HUES64 (cell line): ENCODE measurements around the gene ZNF438.
"Not testable (repeated sequence)": the region's sequence is repeated elsewhere in the genome, so short reads cannot be mapped to it uniquely, and the experiment has no call there.

Experiments
- H3K27ac ChIP-seq: 2 replicates; pipeline ENCODE4 v1.7.0; 2013; ENCODE audit warnings: low read depth, low read length, inconsistent platforms
- H3K27me3 ChIP-seq: 2 replicates; pipeline ENCODE4 v1.6.1; 2013; ENCODE audit warnings: mild to moderate bottlenecking, low read length; ENCODE audit not compliant: insufficient read depth
- H3K36me3 ChIP-seq: 2 replicates; pipeline ENCODE4 v1.6.1; 2013; ENCODE audit warnings: mild to moderate bottlenecking, low read length; ENCODE audit not compliant: insufficient read depth
- H3K4me1 ChIP-seq: 2 replicates; pipeline ENCODE4 v1.6.1; 2013; ENCODE audit warnings: mild to moderate bottlenecking, low read length, moderate library complexity; ENCODE audit not compliant: insufficient read depth
- H3K4me3 ChIP-seq: 2 replicates; pipeline ENCODE4 v1.5.1; 2013; ENCODE audit warnings: mild to moderate bottlenecking, low read length, moderate library complexity
- H3K9ac ChIP-seq: 2 replicates; pipeline ENCODE4 v1.6.1; 2013; ENCODE audit warnings: mild to moderate bottlenecking, low read depth, low read length
- H3K9me3 ChIP-seq: 2 replicates; pipeline ENCODE4 v1.6.1; 2013; ENCODE audit warnings: low read depth, low read length; ENCODE audit not compliant: insufficient read depth
- WGBS: fragments of 150-250, 120-280 bp; methylation state at CpG from one replicate; pipeline ENCODE4 v1.1.7; 2013; ENCODE audit warnings: missing lambda C conversion rate; 5-methylcytosine and 5-hydroxymethylcytosine counted together

ZNF438 gene

DNA sequence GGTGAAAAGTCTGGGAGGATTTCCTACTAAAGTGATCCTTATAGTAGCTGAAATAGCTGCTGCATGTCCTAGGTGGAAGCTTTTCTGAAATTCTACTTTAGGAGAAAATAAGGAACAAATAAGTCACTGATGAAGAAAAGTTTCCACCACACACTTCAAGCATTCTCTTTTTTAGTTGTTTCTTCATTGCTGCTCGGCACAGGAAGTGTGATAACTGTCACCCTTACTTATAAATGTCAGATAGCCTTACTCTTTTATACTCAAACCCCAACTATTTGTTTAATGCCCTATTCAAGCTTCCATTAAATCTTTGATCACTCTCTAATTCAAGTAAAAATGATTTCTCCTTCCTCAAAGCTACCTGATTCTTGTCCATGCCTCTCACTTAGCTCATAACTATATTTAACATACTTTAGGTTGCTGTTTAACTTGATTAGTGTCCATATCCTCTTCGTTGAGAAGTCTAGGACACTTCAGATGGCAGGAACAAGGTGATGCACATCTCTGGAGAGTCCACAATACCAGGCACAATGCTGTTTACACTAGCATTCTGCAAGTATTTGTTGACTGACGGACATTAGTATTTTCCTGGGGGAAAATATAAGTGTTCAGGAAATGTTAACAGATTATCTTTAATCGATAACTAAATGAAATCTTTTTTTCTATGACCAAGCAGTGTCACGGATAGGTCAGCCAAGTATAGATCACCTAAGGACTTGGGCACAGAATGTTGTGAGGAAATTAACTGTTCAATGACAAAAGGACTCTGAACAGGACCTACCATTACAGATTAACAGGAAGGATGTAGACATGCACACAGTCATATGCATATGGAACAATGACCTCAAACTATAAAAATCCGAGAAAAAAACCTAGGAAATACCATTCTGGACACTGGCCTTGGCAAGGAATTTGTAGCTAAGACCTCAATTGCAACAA, 67.4 kb downstream of the ZNF438 start:
- Histone ChIP-seq H3K27ac (no peak overlapping the region), H3K9me3 (no peaks in the 10 kb centered on the region), H3K4me3 (no peak overlapping the region), H3K27me3 (no peaks in the 10 kb centered on the region), H3K36me3 (no peaks in the 10 kb centered on the region), H3K9ac (no peak overlapping the region), H3K4me1 (no peaks in the 10 kb centered on the region)
- whole genome bisulfite sequencing = 94% methylated on average over 6 of the region's 6 CpGs

DNA sequence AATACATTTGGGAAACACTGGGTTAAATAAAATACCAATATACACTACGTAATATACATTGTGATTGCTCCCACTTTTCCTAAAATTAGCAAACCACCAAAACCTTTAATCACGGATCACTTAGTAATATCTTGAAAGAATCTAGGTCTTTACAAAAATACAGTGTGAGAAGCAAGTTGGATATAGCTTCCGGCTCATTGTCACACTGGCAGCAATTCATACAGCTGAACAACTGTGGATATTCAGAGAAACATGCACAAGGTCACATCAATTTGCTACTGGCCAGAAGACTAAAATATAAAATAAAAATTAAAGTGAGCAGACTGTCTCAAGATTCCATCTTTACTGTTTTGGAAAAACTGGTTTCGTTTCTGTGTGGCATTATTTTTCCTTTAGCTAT, 69.1 kb downstream of the ZNF438 start:
- Histone ChIP-seq H3K27ac (no peak overlapping the region), H3K27me3 (no peaks in the 10 kb centered on the region), H3K4me1 (no peaks in the 10 kb centered on the region), H3K9me3 (no peaks in the 10 kb centered on the region), H3K36me3 (no peaks in the 10 kb centered on the region), H3K4me3 (no peak overlapping the region), H3K9ac (no peak overlapping the region)
- 100% methylated on average over 3 of the region's 4 CpGs for WGBS

DNA sequence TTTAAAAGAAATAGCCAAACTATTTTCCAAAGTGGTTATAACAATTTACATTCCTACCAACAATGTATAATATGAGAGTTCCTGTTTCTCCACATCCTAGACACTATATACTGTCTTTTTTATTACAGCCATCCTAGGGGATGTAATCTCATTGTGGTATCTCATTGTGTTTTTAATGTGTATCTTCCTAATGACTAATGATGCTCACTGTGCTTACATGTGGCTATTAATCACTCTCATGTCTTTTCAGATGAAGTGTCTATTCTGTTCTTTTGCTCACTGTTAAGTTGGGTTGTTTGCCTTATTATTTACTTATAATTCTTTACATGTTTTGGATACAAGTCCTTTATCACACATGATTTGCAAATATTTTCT, 71.8 kb downstream of the ZNF438 start:
- Histone ChIP-seq H3K9me3 (0 out of 2 replicates have a peak, but pooled peaks cover under 1% of the 10 kb centered on the region), H3K9ac (no peak overlapping the region), H3K4me3 (no peak overlapping the region), H3K4me1 (no peaks in the 10 kb centered on the region), H3K27me3 (no peaks in the 10 kb centered on the region), H3K27ac (no peak overlapping the region), H3K36me3 (no peaks in the 10 kb centered on the region)

DNA sequence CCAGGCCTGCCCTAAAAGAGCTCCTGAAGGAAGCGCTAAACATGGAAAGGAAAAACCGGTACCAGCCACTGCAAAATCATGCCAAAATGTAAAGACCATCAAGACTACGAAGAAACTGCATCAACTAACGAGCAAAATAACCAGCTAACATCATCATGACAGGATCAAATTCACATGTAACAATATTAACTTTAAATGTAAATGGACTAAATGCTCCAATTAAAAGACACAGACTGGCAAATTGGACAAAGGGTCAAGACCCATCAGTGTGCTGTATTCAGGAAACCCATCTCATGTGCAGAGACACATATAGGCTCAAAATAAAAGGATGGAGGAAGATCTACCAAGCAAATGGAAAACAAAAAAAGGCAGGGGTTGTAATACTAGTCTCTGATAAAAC, 82.4 kb downstream of the ZNF438 start:
- WGBS = 100% methylated on average over 2 of the region's 4 CpGs
- H3K4me3 ChIP-seq, H3K27ac ChIP-seq, H3K9me3 ChIP-seq, H3K4me1 ChIP-seq, H3K27me3 ChIP-seq, H3K9ac ChIP-seq, H3K36me3 ChIP-seq: not testable (repeated sequence)

DNA sequence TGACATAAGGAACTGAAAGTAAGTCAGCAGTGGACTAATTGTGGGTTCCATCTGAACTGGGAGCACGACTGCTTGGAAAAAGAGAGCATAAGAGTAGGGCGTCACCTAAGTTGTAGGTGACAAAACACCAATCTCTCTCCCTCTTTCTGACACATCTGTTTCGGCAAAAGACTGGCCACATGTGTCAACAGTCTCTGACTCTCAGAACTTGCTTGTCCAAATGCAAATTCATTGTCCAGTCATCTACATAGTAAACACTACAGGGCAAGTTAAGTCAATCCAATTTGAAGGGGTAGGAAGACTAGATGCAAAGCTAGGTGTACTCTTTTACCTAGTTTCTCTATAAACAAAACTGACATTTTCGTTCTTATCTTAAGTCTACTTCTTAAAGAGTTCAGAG, 87.7 kb downstream of the ZNF438 start:
- Histone ChIP-seq H3K27me3 (no peaks in the 10 kb centered on the region), H3K36me3 (no peaks in the 10 kb centered on the region), H3K9me3 (no peaks in the 10 kb centered on the region), H3K9ac (no peak overlapping the region), H3K27ac (no peak overlapping the region), H3K4me3 (no peak overlapping the region), H3K4me1 (0 out of 2 replicates have a peak, but pooled peaks cover 4% of the 10 kb centered on the region)
- 91% methylated on average over 3 of the region's 4 CpGs for WGBS

DNA sequence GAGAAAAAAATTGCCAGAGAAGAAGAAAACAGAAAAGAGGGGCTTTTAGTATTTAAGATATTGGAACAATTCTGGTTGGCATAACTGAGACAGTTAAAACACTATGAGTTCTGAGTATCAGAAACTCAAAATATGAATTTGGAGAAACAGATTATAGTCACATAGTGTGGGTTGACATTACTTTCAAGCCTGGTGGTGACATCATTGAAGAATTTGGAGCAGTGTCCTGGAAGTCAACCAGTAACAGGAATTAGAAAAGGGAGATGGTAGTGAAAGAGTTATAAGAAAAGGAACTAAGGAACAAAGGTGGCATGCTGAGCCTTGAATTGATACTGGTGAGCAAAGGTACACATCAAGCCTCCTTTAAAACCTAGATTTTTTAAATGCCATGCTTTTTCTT, 88.2 kb downstream of the ZNF438 start:
- H3K4me1 ChIP-seq = 0 out of 2 replicates have a peak, but pooled peaks cover 4% of the 10 kb centered on the region
- H3K36me3 ChIP-seq = no peaks in the 10 kb centered on the region
- H3K27me3 ChIP-seq = no peaks in the 10 kb centered on the region
- no peaks in the 10 kb centered on the region for H3K9me3 ChIP-seq
- no peak overlapping the region for H3K4me3 ChIP-seq
- H3K9ac ChIP-seq = no peak overlapping the region
- no peak overlapping the region for H3K27ac ChIP-seq

DNA sequence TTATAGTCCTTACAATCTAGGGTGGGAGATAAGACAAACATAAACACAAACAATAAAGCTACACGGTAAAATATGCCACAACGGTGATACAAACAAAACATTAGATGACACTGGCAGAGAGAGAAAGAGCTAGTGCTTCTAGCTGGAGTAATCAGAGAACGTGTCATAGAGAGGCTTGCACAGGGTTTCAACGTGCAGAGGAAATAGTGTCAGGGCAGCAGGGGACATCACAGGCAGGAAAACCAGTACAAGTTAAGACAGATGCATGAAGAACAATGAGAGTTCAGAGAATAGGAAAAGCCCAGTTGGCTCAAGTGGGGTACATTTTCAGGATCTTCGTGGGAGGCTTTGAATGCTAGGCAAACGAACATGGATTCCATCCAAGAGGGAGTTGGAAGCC, 91.4 kb downstream of the ZNF438 start:
- no peaks in the 10 kb centered on the region for H3K9me3 ChIP-seq
- H3K4me3 ChIP-seq = no peak overlapping the region
- H3K27ac ChIP-seq = no peak overlapping the region
- H3K9ac ChIP-seq = no peak overlapping the region
- WGBS = 87% methylated on average over 6 of the region's 6 CpGs
- H3K4me1 ChIP-seq = 0 out of 2 replicates have a peak, but pooled peaks cover 4% of the 10 kb centered on the region
- no peaks in the 10 kb centered on the region for H3K27me3 ChIP-seq
- H3K36me3 ChIP-seq = no peaks in the 10 kb centered on the region

DNA sequence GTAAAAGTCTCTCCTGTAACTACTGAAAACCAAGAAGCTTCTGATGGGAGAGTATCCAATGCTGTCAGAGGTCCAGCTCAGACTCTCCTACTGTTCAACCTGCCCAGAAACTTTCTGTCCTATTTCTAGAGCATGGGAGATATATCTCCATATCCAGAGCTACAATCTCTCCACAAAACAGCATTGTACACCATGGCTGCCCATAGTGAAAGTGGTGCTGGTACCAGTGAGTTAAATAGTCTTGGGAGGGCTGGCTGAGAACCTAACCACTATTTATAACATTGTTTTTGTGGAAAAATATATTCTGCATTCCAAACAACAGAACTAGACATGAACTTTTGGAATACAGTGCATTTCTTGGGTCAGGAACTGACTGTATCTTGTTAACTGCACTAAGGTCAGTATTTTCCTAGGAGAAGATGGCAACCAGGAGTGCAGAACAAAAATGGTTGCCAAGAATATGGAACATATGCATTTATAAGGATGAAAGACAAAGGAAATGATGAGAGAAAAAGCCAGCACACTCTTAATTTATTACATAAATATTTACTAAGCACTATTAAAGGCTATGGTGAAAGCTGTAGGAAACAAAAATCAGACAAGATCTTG, 91.9 kb downstream of the ZNF438 start:
- no peak overlapping the region for H3K27ac ChIP-seq
- no peak overlapping the region for H3K9ac ChIP-seq
- H3K36me3 ChIP-seq = no peaks in the 10 kb centered on the region
- H3K4me1 ChIP-seq = 0 out of 2 replicates have a peak, but pooled peaks cover 4% of the 10 kb centered on the region
- H3K4me3 ChIP-seq = no peak overlapping the region
- no peaks in the 10 kb centered on the region for H3K27me3 ChIP-seq
- no peaks in the 10 kb centered on the region for H3K9me3 ChIP-seq

DNA sequence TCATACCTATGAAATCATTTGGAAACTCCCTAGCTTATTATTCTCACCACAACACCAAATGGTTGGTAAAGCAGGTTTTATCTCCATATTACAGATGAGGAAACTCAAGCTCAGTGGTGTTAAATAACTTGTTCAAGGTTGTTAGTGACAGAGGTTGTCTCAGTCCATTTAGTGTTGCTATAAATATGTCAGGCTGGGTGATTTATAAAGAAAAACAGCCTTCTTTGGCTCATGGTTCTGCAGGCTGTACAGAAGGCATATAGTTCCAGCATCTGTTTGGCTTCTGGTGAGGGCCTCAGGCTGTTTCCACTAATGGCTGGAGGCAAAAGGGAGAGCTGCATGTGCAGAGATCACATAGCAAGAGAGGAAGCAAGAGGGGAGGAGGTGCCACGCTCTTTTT, 96.6 kb downstream of the ZNF438 start:
- no peak overlapping the region for H3K4me3 ChIP-seq
- H3K27me3 ChIP-seq = no peaks in the 10 kb centered on the region
- WGBS = 100% methylated on average over 1 of the region's 1 CpG
- 0 out of 2 replicates have a peak, but pooled peaks cover 3% of the 10 kb centered on the region for H3K36me3 ChIP-seq
- H3K4me1 ChIP-seq = no peaks in the 10 kb centered on the region
- no peak overlapping the region for H3K9ac ChIP-seq
- H3K27ac ChIP-seq = no peak overlapping the region
- H3K9me3 ChIP-seq = peaks cover 8% of the 10 kb centered on the region

DNA sequence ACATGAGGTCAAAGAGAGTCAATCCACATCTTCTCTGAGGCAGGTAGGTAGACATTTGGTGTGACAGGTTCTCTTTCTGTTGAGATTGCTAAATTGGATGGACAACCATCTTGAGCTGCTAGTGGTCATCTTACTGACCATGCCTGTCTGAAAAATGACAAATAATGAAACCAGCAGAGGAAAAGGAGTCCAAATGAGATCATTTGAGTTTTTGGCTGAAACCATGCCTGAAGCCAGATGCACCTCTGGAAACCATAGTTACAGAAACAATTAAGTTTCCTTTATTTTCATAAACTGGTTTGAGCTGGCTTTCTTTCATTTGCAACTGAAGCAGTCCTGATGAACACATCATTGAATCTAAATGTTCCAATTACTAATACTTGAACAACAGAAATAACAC, 100.6 kb downstream of the ZNF438 start:
- peaks cover 8% of the 10 kb centered on the region for H3K9me3 ChIP-seq
- no peaks in the 10 kb centered on the region for H3K4me1 ChIP-seq

DNA sequence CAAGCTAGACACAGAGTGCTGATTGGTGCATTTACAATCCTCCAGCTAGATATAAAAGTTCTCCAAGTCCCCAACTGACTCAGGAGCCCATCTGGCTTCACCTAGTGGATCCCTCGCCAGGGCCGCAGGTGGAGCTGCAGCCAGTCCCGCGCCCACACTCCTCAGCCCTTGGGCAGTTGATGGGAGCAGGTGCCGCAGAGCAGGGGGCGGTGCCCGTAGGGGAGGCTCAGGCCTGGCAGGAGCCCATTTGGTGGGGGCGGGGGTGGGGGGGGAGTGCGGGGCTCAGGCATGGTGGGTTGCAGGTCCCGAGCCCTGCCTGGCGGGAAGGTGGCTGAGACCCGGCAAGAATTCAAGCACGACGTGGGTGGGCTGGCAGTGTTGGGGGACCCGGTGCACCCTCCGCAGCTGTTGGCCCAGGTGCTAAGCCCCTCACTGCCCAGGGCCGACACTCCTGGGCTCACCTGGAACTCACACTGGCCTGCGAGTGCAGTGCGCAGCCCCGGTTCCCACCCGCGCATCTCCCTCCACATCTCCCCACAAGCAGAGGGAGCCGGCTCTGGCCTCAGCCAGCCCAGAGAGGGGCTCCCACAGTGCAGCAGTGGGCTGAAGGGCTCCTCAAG, 101.7 kb downstream of the ZNF438 start:
- Histone ChIP-seq H3K9me3 (peaks cover 10% of the 10 kb centered on the region), H3K27ac (no peak overlapping the region), H3K36me3 (0 out of 2 replicates have a peak, but pooled peaks cover 3% of the 10 kb centered on the region), H3K4me1 (no peaks in the 10 kb centered on the region), H3K9ac (no peak overlapping the region), H3K27me3 (no peaks in the 10 kb centered on the region), H3K4me3 (no peak overlapping the region)
- 96% methylated on average over 23 of the region's 23 CpGs for WGBS

More for the DNA sequence above, 100.6 kb downstream of the ZNF438 start:
- no peaks in the 10 kb centered on the region for H3K27me3 ChIP-seq
- no peak overlapping the region for H3K9ac ChIP-seq
- H3K36me3 ChIP-seq = 0 out of 2 replicates have a peak, but pooled peaks cover 3% of the 10 kb centered on the region
- no peak overlapping the region for H3K27ac ChIP-seq
- no peak overlapping the region for H3K4me3 ChIP-seq
